Tibial nerve (tissue), 4 donors: ENCODE results near the gene MTA2. TPM values are rescaled to one million over a fixed set of nuclear protein-coding genes. Genes with fewer than 3 reads are reported as not detected.
A peak's percentile ranks its signal among the peaks of the same experiment; 100 is the strongest.

Source experiments
- DNase-seq, 2 donors: peaks; one replicate each; pipeline ENCODE4 v3.0.0-alpha.2; 2019; ENCODE audit warnings: low spot score in 2 of 2
- H3K27ac ChIP-seq, 4 donors: fragments of 200-600 bp; sonication (generic) in 3 of 4; one replicate each; pipeline ENCODE4 v1.5.1; 2017 to 2019; ENCODE audit warnings: mild to moderate bottlenecking in 1 of 4
- H3K27me3 ChIP-seq, 2 donors: fragments of 200-600 bp; sonication (generic) in 1 of 2; one replicate each; pipeline versions ENCODE4 v1.5.1 to v1.6.0; 2017 to 2019
- H3K36me3 ChIP-seq, 3 donors: fragments of 200-600 bp; sonication (generic); one replicate each; pipeline ENCODE4 v1.5.1; 2018 to 2019
- H3K4me1 ChIP-seq, 4 donors: fragments of 200-600 bp; sonication (generic) in 3 of 4; one replicate each; pipeline ENCODE4 v1.5.1; 2017 to 2019
- H3K4me3 ChIP-seq, 4 donors: fragments of 200-600 bp; sonication (generic) in 3 of 4; one replicate each; pipeline ENCODE4 v1.5.1; 2017 to 2019; ENCODE audit warnings: mild to moderate bottlenecking in 1 of 4, moderate library complexity in 1 of 4
- H3K9me3 ChIP-seq, 4 donors: fragments of 200-600 bp; sonication (generic) in 3 of 4; one replicate each; pipeline ENCODE4 v1.5.1; 2017 to 2019
- EP300 ChIP-seq, 2 donors: sonication (generic); formaldehyde crosslinking; IDR thresholded peaks; one replicate each; pipeline ENCODE4 v1.6.1; 2017; ENCODE audit warnings: antibody characterized with exemption in 2 of 2, mild to moderate bottlenecking in 1 of 2
- POLR2A ChIP-seq, 2 donors: fragments of 450-650 bp; IDR thresholded peaks; one replicate each; pipeline ENCODE4 v1.6.1; 2017; ENCODE audit warnings: antibody characterized with exemption in 2 of 2, mild to moderate bottlenecking in 2 of 2, moderate library complexity in 2 of 2
- WGBS, 2 donors: methylation state at CpG; one replicate each; pipeline ENCODE4 v1.1.5; 2018; 5-methylcytosine and 5-hydroxymethylcytosine counted together
- total RNA-seq, 4 donors: library from RNA; depleted of rRNA; stranded (reverse); fragments of >200 nt; gene quantifications; one replicate each; pipeline ENCODE4 v1.1.0, GENCODE V29; 2016
- TF ChIP-seq, protein P1 (sequence below), 5 experiments: fragments of 200-600 bp in 3 of 5; fragments of 450-650 bp in 2 of 5; sonication (generic) in 3 of 5; IDR thresholded peaks; one replicate each; pipeline ENCODE4 v1.5.1; 2016 to 2019; ENCODE audit warnings: antibody characterized with exemption in 5 of 5, mild to moderate bottlenecking in 3 of 5, moderate library complexity in 2 of 5

The MTA2 gene
- total RNA-seq, 4 donors from 2014 or later = 79.5 to 95.3 (median 88.8) TPM

DNA sequence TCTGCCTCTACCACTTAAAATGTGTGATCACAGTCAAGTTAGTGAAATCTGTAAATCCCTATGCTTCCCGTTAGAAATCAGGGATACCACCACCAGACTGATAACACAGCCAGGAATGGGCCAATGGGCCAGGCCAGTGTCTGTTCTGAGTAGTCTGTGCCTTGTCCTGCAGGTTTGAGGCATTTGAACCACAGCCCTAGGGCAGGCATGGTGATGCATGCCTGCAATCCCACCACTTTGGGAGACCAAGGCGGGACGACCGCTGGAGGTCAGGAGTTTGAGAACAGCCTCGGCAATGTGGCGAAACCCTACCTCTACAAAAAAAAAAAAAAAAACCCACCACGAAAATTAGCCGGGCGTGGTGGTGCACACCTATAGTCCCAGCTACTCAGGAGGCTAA lies 43.0 kb downstream of the MTA2 start:
- WGBS, 2 donors = 88% methylated on average over 9 of the region's 9 CpGs
- Histone ChIP-seq H3K27ac (peak overlapping the region in 2 of 4 donors; percentile 86 to 87), H3K4me1 (peaks cover 12 to 84% (median 47%) of the 10 kb centered on the region in 4 donors)

DNA sequence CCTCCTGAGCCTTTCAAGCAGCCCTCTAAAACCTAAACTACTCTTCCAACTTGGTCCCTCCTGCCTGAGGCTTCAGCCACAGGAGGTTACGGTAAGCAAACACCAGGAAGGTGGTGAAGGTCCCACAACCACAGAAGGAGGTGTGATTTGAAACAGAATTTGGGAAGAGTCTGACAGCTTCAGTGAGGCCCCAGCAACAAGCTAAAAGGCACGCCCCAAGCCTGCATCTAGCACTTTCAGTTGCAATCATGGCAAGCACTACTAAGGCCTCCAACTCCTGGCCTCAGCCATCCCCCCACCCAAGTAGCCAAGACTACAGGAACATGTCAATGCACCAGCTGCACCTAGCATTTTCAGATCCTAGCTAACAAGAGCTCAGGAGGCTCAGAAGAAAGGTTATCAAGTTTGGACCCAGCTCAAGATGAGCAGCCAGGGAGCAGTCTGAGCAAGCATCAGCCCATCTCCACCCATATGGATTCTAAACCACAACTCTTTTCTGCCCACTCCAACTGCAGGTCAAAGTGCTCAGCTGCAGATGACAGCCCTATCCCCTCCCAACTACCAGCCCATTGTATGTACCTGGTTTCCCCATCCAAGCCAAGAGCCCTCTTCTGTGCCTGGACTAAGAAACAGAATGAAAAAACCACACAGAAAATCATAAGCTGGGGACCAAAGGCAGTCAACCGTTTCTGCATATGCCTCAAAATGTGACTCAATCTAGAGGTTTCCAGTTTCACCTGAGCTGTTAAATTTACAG lies 44.6 kb downstream of the MTA2 start:
- H3K36me3 ChIP-seq = peaks cover 0 to 27% (median 3%) of the 10 kb centered on the region in 3 donors
- H3K27ac ChIP-seq = peak overlapping the region; percentile 75 to 98 (median 97)
- 51 to 55% methylated on average over 3 of the region's 3 CpGs for WGBS, 2 donors
- no peak for DNase-seq
- H3K27me3 ChIP-seq = no peaks in the 10 kb centered on the region
- peaks cover 12 to 87% (median 62%) of the 10 kb centered on the region in 4 donors for H3K4me1 ChIP-seq
- no peak overlapping the region for H3K4me3 ChIP-seq
- H3K9me3 ChIP-seq = no peaks in the 10 kb centered on the region
- no peak for TF ChIP-seq POLR2A (IDR thresholded peaks at IDR 0.05)
- TF ChIP-seq EP300 (IDR thresholded peaks at IDR 0.05) = no peak
- TF ChIP-seq, protein P1, sequence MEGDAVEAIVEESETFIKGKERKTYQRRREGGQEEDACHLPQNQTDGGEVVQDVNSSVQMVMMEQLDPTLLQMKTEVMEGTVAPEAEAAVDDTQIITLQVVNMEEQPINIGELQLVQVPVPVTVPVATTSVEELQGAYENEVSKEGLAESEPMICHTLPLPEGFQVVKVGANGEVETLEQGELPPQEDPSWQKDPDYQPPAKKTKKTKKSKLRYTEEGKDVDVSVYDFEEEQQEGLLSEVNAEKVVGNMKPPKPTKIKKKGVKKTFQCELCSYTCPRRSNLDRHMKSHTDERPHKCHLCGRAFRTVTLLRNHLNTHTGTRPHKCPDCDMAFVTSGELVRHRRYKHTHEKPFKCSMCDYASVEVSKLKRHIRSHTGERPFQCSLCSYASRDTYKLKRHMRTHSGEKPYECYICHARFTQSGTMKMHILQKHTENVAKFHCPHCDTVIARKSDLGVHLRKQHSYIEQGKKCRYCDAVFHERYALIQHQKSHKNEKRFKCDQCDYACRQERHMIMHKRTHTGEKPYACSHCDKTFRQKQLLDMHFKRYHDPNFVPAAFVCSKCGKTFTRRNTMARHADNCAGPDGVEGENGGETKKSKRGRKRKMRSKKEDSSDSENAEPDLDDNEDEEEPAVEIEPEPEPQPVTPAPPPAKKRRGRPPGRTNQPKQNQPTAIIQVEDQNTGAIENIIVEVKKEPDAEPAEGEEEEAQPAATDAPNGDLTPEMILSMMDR (IDR thresholded peaks at IDR 0.05) = no peak

More for the DNA sequence above, 43.0 kb downstream of the MTA2 start:
- TF ChIP-seq POLR2A (IDR thresholded peaks at IDR 0.05) = no peak
- TF ChIP-seq, protein P1 (IDR thresholded peaks at IDR 0.05) = no peak
- Histone ChIP-seq H3K27me3 (no peaks in the 10 kb centered on the region), H3K36me3 (peaks cover 0 to 43% (median 3%) of the 10 kb centered on the region in 3 donors), H3K9me3 (no peaks in the 10 kb centered on the region), H3K4me3 (no peak overlapping the region)
- DNase-seq = no peak

DNA sequence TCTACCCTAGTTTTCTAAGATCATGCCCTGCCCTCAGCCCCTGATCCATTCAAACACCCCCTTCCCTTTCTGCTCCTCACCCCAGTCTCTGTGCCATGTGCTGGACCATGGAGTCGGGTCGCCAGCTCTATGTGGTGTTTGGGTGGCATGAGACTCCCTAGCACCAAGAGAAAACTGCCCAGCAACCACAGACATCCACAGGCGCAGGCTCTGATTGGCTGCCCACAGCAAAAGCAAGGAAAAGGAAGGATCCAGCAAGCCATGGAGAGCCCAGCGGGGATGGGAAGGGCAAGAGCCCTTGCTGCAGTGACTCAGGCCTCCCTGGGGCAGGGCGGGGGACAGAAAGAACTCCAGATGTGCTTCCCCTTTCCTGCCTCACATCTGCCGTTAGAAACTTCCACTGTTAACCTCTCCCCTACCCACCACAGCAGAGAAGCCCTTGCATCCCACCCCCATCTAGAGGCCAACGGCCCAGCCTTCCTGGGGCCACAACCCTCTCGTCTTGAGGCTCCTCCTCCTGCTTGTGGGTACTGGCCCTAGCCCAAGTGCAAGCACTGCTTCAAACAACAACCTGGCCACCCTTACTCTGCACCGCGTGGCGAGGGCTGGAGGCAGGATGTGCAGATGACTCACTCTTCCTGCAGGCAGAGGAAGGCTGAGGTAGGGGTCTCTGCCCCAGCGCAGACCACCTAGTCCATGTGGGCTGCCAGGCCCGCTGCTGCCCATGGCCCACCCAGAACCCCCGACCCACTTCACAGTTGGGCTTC lies 45.4 kb downstream of the MTA2 start:
- 12 to 14% methylated on average over 11 to 14 of the region's 14 CpGs for whole genome bisulfite sequencing, 2 donors

GRCh38 chr11:62555464-62556107 lies 46.1 kb downstream of the MTA2 start:
- Histone ChIP-seq H3K9me3 (no peaks in the 10 kb centered on the region), H3K27me3 (no peaks in the 10 kb centered on the region), H3K4me3 (peak overlapping the region; percentile 1 to 32 (median 8)), H3K4me1 (peaks cover 12 to 95% (median 70%) of the 10 kb centered on the region in 4 donors), H3K36me3 (peaks cover 0 to 22% (median 3%) of the 10 kb centered on the region in 3 donors), H3K27ac (peak overlapping the region; percentile 75 to 98 (median 97))
- TF ChIP-seq POLR2A (IDR thresholded peaks at IDR 0.05) (no peak), EP300 (IDR thresholded peaks at IDR 0.05) (peak in 1 of 2 donors; percentile 28)
- DNase-seq = peak in 1 of 2 donors; percentile 31
- 9% methylated on average over 4 of the region's 4 CpGs for WGBS, 2 donors

More for the DNA sequence above, 45.4 kb downstream of the MTA2 start:
- no peaks in the 10 kb centered on the region for H3K27me3 ChIP-seq
- peak overlapping the region; percentile 1 to 32 (median 10) for H3K4me3 ChIP-seq
- H3K36me3 ChIP-seq = peaks cover 0 to 22% (median 3%) of the 10 kb centered on the region in 3 donors
- peaks cover 12 to 95% (median 70%) of the 10 kb centered on the region in 4 donors for H3K4me1 ChIP-seq
- TF ChIP-seq EP300 (IDR thresholded peaks at IDR 0.05) = peak in 1 of 2 donors; percentile 71
- TF ChIP-seq, protein P1 (IDR thresholded peaks at IDR 0.05) = peak in 2 of 5 experiments; percentile 12 to 24
- TF ChIP-seq POLR2A (IDR thresholded peaks at IDR 0.05) = peak in 1 of 2 donors; percentile 14
- H3K9me3 ChIP-seq = no peaks in the 10 kb centered on the region
- DNase-seq = peak; percentile 87 to 88
- peak overlapping the region; percentile 75 to 98 (median 97) for H3K27ac ChIP-seq
